ENCODE data around the gene NIPAL3. TPM values are rescaled to one million over a fixed set of nuclear protein-coding genes. Genes with fewer than 3 reads are reported as not detected.

The NIPAL3 gene
- total RNA-seq, 1 experiment from 2014 or later: 7.7 TPM

- H3K23me2 ChIP-seq (ENCODE audit: insufficient read length, low read depth, low read length, poor library complexity, severe bottlenecking): peaks cover 9% of the 10 kb centered on the region
- no peak overlapping the region for H3K56ac ChIP-seq (ENCODE audit: insufficient read length, low read depth, low read length)
- Mint-ChIP-seq H3K4me3 (no peak overlapping the region), H3K27me3 (ENCODE audit: low read depth) (peaks cover 7% of the 10 kb centered on the region), H3K4me1 (peaks cover 30 to 35% of the 10 kb centered on the region in 2 experiments), H3K27ac (no peak overlapping the region), H3K36me3 (ENCODE audit: insufficient read depth in 1 of 3, low read depth in 3 of 3) (no peaks in the 10 kb centered on the region; a peak in 1 of 7 replicates), H3K9me3 (no peaks in the 10 kb centered on the region)
- no peak for TF ChIP-seq CTCF (conservative IDR thresholded peaks at IDR 0.05)
- no peak overlapping the region for H3K18ac ChIP-seq (ENCODE audit: insufficient read length, low read depth, low read length)
- H4K91ac ChIP-seq (ENCODE audit: insufficient read length, low read depth, low read length): no peak overlapping the region
- no peaks in the 10 kb centered on the region for H4K20me1 ChIP-seq (ENCODE audit: control insufficient read depth, insufficient read depth, insufficient read length)
- no peak overlapping the region for H3K27ac ChIP-seq (ENCODE audit: insufficient read length, low read depth, low read length)
- H2BK120ac ChIP-seq (ENCODE audit: low read depth, low read length, poor library complexity, severe bottlenecking): no peak overlapping the region
- no peaks in the 10 kb centered on the region for H3K79me1 ChIP-seq (ENCODE audit: insufficient read depth, low read depth, low read length, poor library complexity, severe bottlenecking)
- H3K4ac ChIP-seq (ENCODE audit: low read depth, low read length): no peak overlapping the region
- H4K5ac ChIP-seq (ENCODE audit: insufficient read length, low read depth, low read length): no peak overlapping the region
- no peak overlapping the region for H4K8ac ChIP-seq (replicated peaks; ENCODE audit: insufficient read length, low read depth, low read length)
- H2BK12ac ChIP-seq (ENCODE audit: insufficient read length, low read depth, low read length): no peak overlapping the region
- H3K23ac ChIP-seq (ENCODE audit: insufficient read length, low read depth, low read length): no peak overlapping the region
- no peaks in the 10 kb centered on the region for H3K79me2 ChIP-seq (ENCODE audit: insufficient read depth, low read length)
- no peak overlapping the region for H2AFZ ChIP-seq (ENCODE audit: low read length)
- no peak overlapping the region for H2AK5ac ChIP-seq (ENCODE audit: insufficient read length, low read length)
- no peaks in the 10 kb centered on the region for H3K9me3 ChIP-seq (ENCODE audit: control insufficient read depth, low read depth, low read length)
- 0 out of 2 replicates have a peak, but pooled peaks cover 2% of the 10 kb centered on the region for H3K27me3 ChIP-seq (ENCODE audit: insufficient read depth, low read length)
- H2BK15ac ChIP-seq (ENCODE audit: low read depth, low read length): no peak overlapping the region
- no peak overlapping the region for H2BK5ac ChIP-seq (ENCODE audit: insufficient read length, low read length)
- no peak overlapping the region for H3K4me2 ChIP-seq (ENCODE audit: insufficient read depth, insufficient read length, low read length)
- no peak overlapping the region for H2BK20ac ChIP-seq (ENCODE audit: low read depth, low read length, poor library complexity, severe bottlenecking)
- no peak overlapping the region for H3K14ac ChIP-seq (ENCODE audit: insufficient read depth, low read length)
- no peak overlapping the region for H3T11ph ChIP-seq (ENCODE audit: low read length)
- WGBS (ENCODE audit: extremely low coverage, insufficient read length, low lambda C conversion rate): no CpG with 5 or more reads among the region's 5 CpGs
- DNase-seq: no peak
- H3K4me1 ChIP-seq (ENCODE audit: insufficient read depth, low read length): no peaks in the 10 kb centered on the region
- no peak overlapping the region for H3K9ac ChIP-seq (ENCODE audit: extremely low read depth, insufficient read length, low read length)
Observed at GRCh38 chr1:24500448-24501048, 84.9 kb downstream of the NIPAL3 start.

Measured in H9 (cell line).